Mucosa of stomach (tissue), 1 donor: Measurements from ENCODE around the gene NBPF14.
"Not testable (repeated sequence)": the region's sequence is repeated elsewhere in the genome, so short reads cannot be mapped to it uniquely, and the experiment has no call there.

Experiments used
- H3K27me3 ChIP-seq: one replicate; pipeline ENCODE4 v1.7.0; 2013; ENCODE audit warnings: mild to moderate bottlenecking, low read length; ENCODE audit not compliant: control insufficient read depth, insufficient read depth
- H3K36me3 ChIP-seq: one replicate; pipeline ENCODE4 v1.7.0; 2013; ENCODE audit warnings: low read length; ENCODE audit not compliant: control insufficient read depth, insufficient read depth
- H3K4me1 ChIP-seq: one replicate; pipeline ENCODE4 v1.7.0; 2013; ENCODE audit warnings: mild to moderate bottlenecking, low read length; ENCODE audit not compliant: control insufficient read depth, insufficient read depth
- H3K4me3 ChIP-seq: one replicate; pipeline ENCODE4 v1.7.0; 2013; ENCODE audit warnings: low read length
- H3K9ac ChIP-seq: one replicate; pipeline ENCODE4 v1.7.0; 2013; ENCODE audit warnings: mild to moderate bottlenecking, low read length, moderate library complexity
- H3K9me3 ChIP-seq: one replicate; pipeline ENCODE4 v1.7.0; 2013; ENCODE audit warnings: mild to moderate bottlenecking, low read length, moderate library complexity; ENCODE audit not compliant: control insufficient read depth
- donor health status: Pancreatic carcinoma.

NBPF14 gene

GRCh38 chr1:148595911-148596310, at the start of gene NBPF14:
Gene NBPF14, minus strand, starts transcription at chr1:148596011. Its CDS starts 294 bp downstream, at chr1:148595717.
- not testable (repeated sequence) for H3K27me3 ChIP-seq, H3K9ac ChIP-seq, H3K36me3 ChIP-seq, H3K9me3 ChIP-seq, H3K4me1 ChIP-seq, H3K4me3 ChIP-seq

- not testable (repeated sequence) for H3K4me3 ChIP-seq, H3K27me3 ChIP-seq, H3K36me3 ChIP-seq, H3K9ac ChIP-seq, H3K9me3 ChIP-seq, H3K4me1 ChIP-seq
Measured at GRCh38 chr1:148625451-148625850, 29.6 kb upstream of the NBPF14 start.

GRCh38 chr1:148618216-148618615, 22.4 kb upstream of the NBPF14 start:
- not testable (repeated sequence) for H3K27me3 ChIP-seq, H3K9ac ChIP-seq, H3K4me3 ChIP-seq, H3K4me1 ChIP-seq, H3K36me3 ChIP-seq, H3K9me3 ChIP-seq

- not testable (repeated sequence) for H3K4me3 ChIP-seq
Measured at GRCh38 chr1:148605266-148605665, 9.5 kb upstream of the NBPF14 start.

GRCh38 chr1:148595360-148595759, 451 bp downstream of the NBPF14 start:
- H3K9me3 ChIP-seq, H3K4me1 ChIP-seq, H3K4me3 ChIP-seq, H3K27me3 ChIP-seq, H3K36me3 ChIP-seq, H3K9ac ChIP-seq: not testable (repeated sequence)

More at GRCh38 chr1:148605266-148605665, 9.5 kb upstream of the NBPF14 start:
- not testable (repeated sequence) for H3K9ac ChIP-seq, H3K36me3 ChIP-seq, H3K9me3 ChIP-seq, H3K4me1 ChIP-seq, H3K27me3 ChIP-seq

- not testable (repeated sequence) for H3K9ac ChIP-seq, H3K9me3 ChIP-seq, H3K27me3 ChIP-seq, H3K36me3 ChIP-seq, H3K4me3 ChIP-seq, H3K4me1 ChIP-seq
Measured at GRCh38 chr1:148591098-148591497, 4.7 kb downstream of the NBPF14 start.

- H3K36me3 ChIP-seq, H3K4me3 ChIP-seq, H3K27me3 ChIP-seq, H3K9me3 ChIP-seq, H3K4me1 ChIP-seq, H3K9ac ChIP-seq: not testable (repeated sequence)
Measured at GRCh38 chr1:148532158-148532557, 63.7 kb downstream of the NBPF14 start.

- not testable (repeated sequence) for H3K4me3 ChIP-seq, H3K9me3 ChIP-seq, H3K36me3 ChIP-seq, H3K9ac ChIP-seq, H3K27me3 ChIP-seq, H3K4me1 ChIP-seq
Measured at GRCh38 chr1:148529101-148529567, 66.7 kb downstream of the NBPF14 start.

- not testable (repeated sequence) for H3K27me3 ChIP-seq, H3K36me3 ChIP-seq, H3K9me3 ChIP-seq, H3K9ac ChIP-seq, H3K4me3 ChIP-seq, H3K4me1 ChIP-seq
Measured at GRCh38 chr1:148528591-148528990, 67.2 kb downstream of the NBPF14 start.

- not testable (repeated sequence) for H3K36me3 ChIP-seq, H3K9ac ChIP-seq, H3K4me3 ChIP-seq, H3K9me3 ChIP-seq, H3K4me1 ChIP-seq, H3K27me3 ChIP-seq
Measured at GRCh38 chr1:148526587-148526986, 69.2 kb downstream of the NBPF14 start.

- H3K36me3 ChIP-seq, H3K4me3 ChIP-seq, H3K9ac ChIP-seq: not testable (repeated sequence)
Measured at GRCh38 chr1:148523205-148524144, 72.3 kb downstream of the NBPF14 start.

GRCh38 chr1:148522561-148523204, 73.1 kb downstream of the NBPF14 start:
- Histone ChIP-seq H3K9ac (peak overlapping the region; percentile 70), H3K4me3 (peak overlapping the region; percentile 41)
- not testable (repeated sequence) for H3K9me3 ChIP-seq, H3K36me3 ChIP-seq, H3K4me1 ChIP-seq, H3K27me3 ChIP-seq

More at GRCh38 chr1:148523205-148524144, 72.3 kb downstream of the NBPF14 start:
- not testable (repeated sequence) for H3K27me3 ChIP-seq, H3K4me1 ChIP-seq, H3K9me3 ChIP-seq
